Memory B cell (primary cell): Measurements from ENCODE around the gene LRG1.
A peak's percentile ranks its signal among the peaks of the same experiment; 100 is the strongest.

Experiments used
- ATAC-seq: fragments of 150-1000 bp; cut with Tn5 transposase; 2 replicates; pipeline ENCODE4 v1.10.0; 2021; ENCODE audit warnings: low read depth, mild to moderate bottlenecking, moderate library complexity
- DNase-seq, 2 donors: peaks; one replicate each; pipeline ENCODE4 v3.0.0; 2022; ENCODE audit warnings: low spot score in 2 of 2
- H3K27ac Mint-ChIP-seq: one replicate; pipeline ENCODE4 v1.8.0; 2022; ENCODE audit warnings: mild to moderate bottlenecking, moderate library complexity, mixed read lengths
- H3K27me3 Mint-ChIP-seq: one replicate; pipeline ENCODE4 v1.8.0; 2022; ENCODE audit warnings: mixed read lengths
- H3K36me3 Mint-ChIP-seq: one replicate; pipeline ENCODE4 v1.8.0; 2022; ENCODE audit warnings: mild to moderate bottlenecking, mixed read lengths
- H3K4me1 Mint-ChIP-seq: one replicate; pipeline ENCODE4 v1.8.0; 2022; ENCODE audit warnings: mixed read lengths
- H3K4me3 Mint-ChIP-seq: one replicate; pipeline ENCODE4 v1.8.0; 2022; ENCODE audit warnings: mild to moderate bottlenecking, moderate library complexity, mixed read lengths
- H3K9me3 Mint-ChIP-seq: one replicate; pipeline ENCODE4 v1.8.0; 2022; ENCODE audit warnings: mixed read lengths

Gene LRG1

GRCh38 chr19:4499318-4499717, 40.5 kb downstream of the LRG1 start:
- Mint-ChIP-seq H3K27me3 (no peaks in the 10 kb centered on the region), H3K36me3 (peaks cover 15% of the 10 kb centered on the region), H3K27ac (no peak overlapping the region), H3K4me3 (no peak overlapping the region), H3K4me1 (no peaks in the 10 kb centered on the region), H3K9me3 (no peaks in the 10 kb centered on the region)
- ATAC-seq: no peak
- no peak for DNase-seq

GRCh38 chr19:4498694-4499093, 41.1 kb downstream of the LRG1 start:
- no peaks in the 10 kb centered on the region for H3K9me3 Mint-ChIP-seq
- H3K4me3 Mint-ChIP-seq: no peak overlapping the region
- no peaks in the 10 kb centered on the region for H3K4me1 Mint-ChIP-seq
- no peaks in the 10 kb centered on the region for H3K27me3 Mint-ChIP-seq
- ATAC-seq (no peak), DNase-seq (no peak)
- H3K36me3 Mint-ChIP-seq: peaks cover 15% of the 10 kb centered on the region
- H3K27ac Mint-ChIP-seq: no peak overlapping the region

GRCh38 chr19:4497770-4498389, 42.0 kb downstream of the LRG1 start:
- Mint-ChIP-seq H3K27me3 (no peaks in the 10 kb centered on the region), H3K4me1 (no peaks in the 10 kb centered on the region), H3K27ac (no peak overlapping the region), H3K36me3 (peaks cover 15% of the 10 kb centered on the region), H3K9me3 (no peaks in the 10 kb centered on the region), H3K4me3 (no peak overlapping the region)
- DNase-seq (no peak), ATAC-seq (no peak)

GRCh38 chr19:4496304-4496703, 43.5 kb downstream of the LRG1 start:
- H3K36me3 Mint-ChIP-seq: peaks cover 15% of the 10 kb centered on the region
- no peak overlapping the region for H3K4me3 Mint-ChIP-seq
- H3K4me1 Mint-ChIP-seq: no peaks in the 10 kb centered on the region
- no peak for DNase-seq
- no peak for ATAC-seq
- no peaks in the 10 kb centered on the region for H3K27me3 Mint-ChIP-seq
- no peaks in the 10 kb centered on the region for H3K9me3 Mint-ChIP-seq
- no peak overlapping the region for H3K27ac Mint-ChIP-seq

GRCh38 chr19:4495471-4495870, 44.4 kb downstream of the LRG1 start:
- no peaks in the 10 kb centered on the region for H3K4me1 Mint-ChIP-seq
- H3K9me3 Mint-ChIP-seq: no peaks in the 10 kb centered on the region
- H3K27ac Mint-ChIP-seq: no peak overlapping the region
- H3K4me3 Mint-ChIP-seq: no peak overlapping the region
- H3K27me3 Mint-ChIP-seq: no peaks in the 10 kb centered on the region
- no peak for DNase-seq
- peaks cover 16% of the 10 kb centered on the region for H3K36me3 Mint-ChIP-seq
- peak; percentile 51 for ATAC-seq

- Mint-ChIP-seq H3K36me3 (peaks cover 13% of the 10 kb centered on the region), H3K9me3 (no peaks in the 10 kb centered on the region), H3K4me1 (no peaks in the 10 kb centered on the region), H3K4me3 (no peak overlapping the region), H3K27ac (no peak overlapping the region), H3K27me3 (no peaks in the 10 kb centered on the region)
- no peak for DNase-seq
- no peak for ATAC-seq
Measured at GRCh38 chr19:4494691-4495064, 45.2 kb downstream of the LRG1 start.

- H3K36me3 Mint-ChIP-seq: peaks cover 10% of the 10 kb centered on the region
- H3K4me3 Mint-ChIP-seq: no peak overlapping the region
- H3K27ac Mint-ChIP-seq: no peak overlapping the region
- ATAC-seq (no peak), DNase-seq (no peak)
- no peaks in the 10 kb centered on the region for H3K27me3 Mint-ChIP-seq
- H3K4me1 Mint-ChIP-seq: no peaks in the 10 kb centered on the region
- H3K9me3 Mint-ChIP-seq: no peaks in the 10 kb centered on the region
Measured at GRCh38 chr19:4493929-4494690, 45.7 kb downstream of the LRG1 start.

- Mint-ChIP-seq H3K27ac (no peak overlapping the region), H3K36me3 (peaks cover 13% of the 10 kb centered on the region), H3K27me3 (no peaks in the 10 kb centered on the region), H3K9me3 (no peaks in the 10 kb centered on the region), H3K4me1 (no peaks in the 10 kb centered on the region), H3K4me3 (no peak overlapping the region)
- no peak for DNase-seq
- no peak for ATAC-seq
Measured at GRCh38 chr19:4493104-4493928, 46.5 kb downstream of the LRG1 start.

GRCh38 chr19:4492337-4493103, 47.3 kb downstream of the LRG1 start:
- Mint-ChIP-seq H3K4me1 (no peaks in the 10 kb centered on the region), H3K27ac (no peak overlapping the region), H3K4me3 (no peak overlapping the region), H3K27me3 (no peaks in the 10 kb centered on the region), H3K36me3 (peaks cover 11% of the 10 kb centered on the region), H3K9me3 (no peaks in the 10 kb centered on the region)
- DNase-seq (no peak), ATAC-seq (no peak)

- Mint-ChIP-seq H3K27me3 (no peaks in the 10 kb centered on the region), H3K4me1 (no peaks in the 10 kb centered on the region), H3K4me3 (no peak overlapping the region), H3K36me3 (peaks cover 18% of the 10 kb centered on the region), H3K9me3 (no peaks in the 10 kb centered on the region), H3K27ac (no peak overlapping the region)
- DNase-seq (no peak), ATAC-seq (no peak)
Measured at GRCh38 chr19:4491446-4491845, 48.4 kb downstream of the LRG1 start.

- H3K4me1 Mint-ChIP-seq: peaks cover 2% of the 10 kb centered on the region
- peaks cover 22% of the 10 kb centered on the region for H3K36me3 Mint-ChIP-seq
- no peaks in the 10 kb centered on the region for H3K27me3 Mint-ChIP-seq
- H3K9me3 Mint-ChIP-seq: no peaks in the 10 kb centered on the region
- ATAC-seq: no peak
- DNase-seq: no peak
- no peak overlapping the region for H3K27ac Mint-ChIP-seq
- no peak overlapping the region for H3K4me3 Mint-ChIP-seq
Measured at GRCh38 chr19:4488496-4488895, 51.3 kb downstream of the LRG1 start.

- Mint-ChIP-seq H3K4me1 (peaks cover 2% of the 10 kb centered on the region), H3K36me3 (peaks cover 24% of the 10 kb centered on the region)
- no peak for ATAC-seq
Measured at GRCh38 chr19:4487572-4487971, 52.3 kb downstream of the LRG1 start.

More at GRCh38 chr19:4487572-4487971, 52.3 kb downstream of the LRG1 start:
- DNase-seq: no peak
- Mint-ChIP-seq H3K9me3 (no peaks in the 10 kb centered on the region), H3K27ac (no peak overlapping the region), H3K27me3 (no peaks in the 10 kb centered on the region), H3K4me3 (no peak overlapping the region)
